A673 (cell line): ENCODE measurements around the gene FBXL17.

ENCODE experiments used
- CTCF ChIP-seq: fragments of 300-800, 200-600 bp; sonication (generic); conservative IDR thresholded peaks from 2 replicates; pipeline ENCODE4 v1.5.1; 2017; ENCODE audit warnings: low read depth, mild to moderate bottlenecking, antibody characterized with exemption, low read length, moderate library complexity, mixed read lengths
- EZH2 ChIP-seq: fragments of 200-600 bp; sonication (generic); IDR thresholded peaks from 2 replicates; pipeline ENCODE4 v1.6.1; 2017; ENCODE audit warnings: borderline replicate concordance, low read depth, mild to moderate bottlenecking, mixed read lengths, antibody characterized with exemption, low read length; ENCODE audit not compliant: poor library complexity, severe bottlenecking

GRCh38 chr5:107832746-107833145, 549.2 kb downstream of the FBXL17 start:
- TF ChIP-seq CTCF, result no peak
- no peak for TF ChIP-seq EZH2
